HCT116 (cell line): ENCODE results near the gene MEAF6. TPM values are rescaled to one million over a fixed set of nuclear protein-coding genes. Genes with fewer than 3 reads are reported as not detected.

Source experiments
- CEBPB ChIP-seq: IDR thresholded peaks from 2 replicates; pipeline ENCODE4 v1.6.1; 2012; ENCODE audit warnings: low read depth
- EGR1 ChIP-seq: IDR thresholded peaks from 2 replicates; pipeline ENCODE4 v1.6.1; 2012; ENCODE audit warnings: low read depth
- ELF1 ChIP-seq: IDR thresholded peaks from 2 replicates; pipeline ENCODE4 v1.6.1; 2012; ENCODE audit warnings: low read depth, borderline replicate concordance
- EZH2 ChIP-seq: fragments of 200-600 bp; sonication (generic); IDR thresholded peaks from 2 replicates; pipeline ENCODE4 v1.6.1; 2017; ENCODE audit warnings: antibody characterized with exemption, mixed run types
- EZH2phosphoT487 ChIP-seq: fragments of 200-600 bp; IDR thresholded peaks from 2 replicates; pipeline ENCODE4 v1.6.1; 2018; ENCODE audit warnings: antibody characterized with exemption, borderline replicate concordance
- JUND ChIP-seq: IDR thresholded peaks from 2 replicates; pipeline ENCODE4 v1.6.1; 2012
- POLR2A ChIP-seq: IDR thresholded peaks from 2 replicates; pipeline ENCODE4 v1.7.0; 2011; ENCODE audit warnings: borderline replicate concordance; ENCODE audit not compliant: insufficient read depth, insufficient read length; ENCODE audit errors: extremely low read depth
- POLR2AphosphoS5 ChIP-seq: IDR thresholded peaks from 2 replicates; pipeline ENCODE4 v1.6.1; 2011; ENCODE audit warnings: mild to moderate bottlenecking, low read depth, low read length, moderate library complexity
- RAD21 ChIP-seq: IDR thresholded peaks from 2 replicates; pipeline ENCODE4 v1.6.1; 2012; ENCODE audit warnings: low read depth, mild to moderate bottlenecking
- SP1 ChIP-seq: IDR thresholded peaks from 2 replicates; pipeline ENCODE4 v1.6.1; 2012; ENCODE audit warnings: low read depth
- YY1 ChIP-seq: IDR thresholded peaks from 2 replicates; pipeline ENCODE4 v1.6.1; 2011; ENCODE audit warnings: low read length, low read depth, moderate library complexity, mild to moderate bottlenecking; ENCODE audit not compliant: insufficient replicate concordance; ENCODE audit errors: extremely low read depth
- ZFX ChIP-seq: fragments of 450-650 bp; IDR thresholded peaks from 2 replicates; pipeline ENCODE4 v1.6.1; 2017
- ZNF274 ChIP-seq: fragments of 200-500 bp; sonication (Bioruptor generic); IDR thresholded peaks from 2 replicates; pipeline ENCODE4 v1.6.1; 2014; ENCODE audit warnings: mild to moderate bottlenecking, low read depth, low read length, inconsistent platforms
- total RNA-seq: library from RNA; stranded (reverse); gene quantifications from one replicate; pipeline ENCODE4 v1.2.1, GENCODE V29; 2021; ENCODE audit not compliant: unreplicated experiment
- TF ChIP-seq, protein P1 (sequence below): IDR thresholded peaks from 2 replicates; pipeline ENCODE4 v1.6.1; 2012
- TF ChIP-seq, protein P2 (sequence below): IDR thresholded peaks from 2 replicates; pipeline ENCODE4 v1.6.1; 2012; ENCODE audit warnings: low read depth

MEAF6 gene
- total RNA-seq, 1 experiment from 2014 or later, result 50.3 TPM

DNA sequence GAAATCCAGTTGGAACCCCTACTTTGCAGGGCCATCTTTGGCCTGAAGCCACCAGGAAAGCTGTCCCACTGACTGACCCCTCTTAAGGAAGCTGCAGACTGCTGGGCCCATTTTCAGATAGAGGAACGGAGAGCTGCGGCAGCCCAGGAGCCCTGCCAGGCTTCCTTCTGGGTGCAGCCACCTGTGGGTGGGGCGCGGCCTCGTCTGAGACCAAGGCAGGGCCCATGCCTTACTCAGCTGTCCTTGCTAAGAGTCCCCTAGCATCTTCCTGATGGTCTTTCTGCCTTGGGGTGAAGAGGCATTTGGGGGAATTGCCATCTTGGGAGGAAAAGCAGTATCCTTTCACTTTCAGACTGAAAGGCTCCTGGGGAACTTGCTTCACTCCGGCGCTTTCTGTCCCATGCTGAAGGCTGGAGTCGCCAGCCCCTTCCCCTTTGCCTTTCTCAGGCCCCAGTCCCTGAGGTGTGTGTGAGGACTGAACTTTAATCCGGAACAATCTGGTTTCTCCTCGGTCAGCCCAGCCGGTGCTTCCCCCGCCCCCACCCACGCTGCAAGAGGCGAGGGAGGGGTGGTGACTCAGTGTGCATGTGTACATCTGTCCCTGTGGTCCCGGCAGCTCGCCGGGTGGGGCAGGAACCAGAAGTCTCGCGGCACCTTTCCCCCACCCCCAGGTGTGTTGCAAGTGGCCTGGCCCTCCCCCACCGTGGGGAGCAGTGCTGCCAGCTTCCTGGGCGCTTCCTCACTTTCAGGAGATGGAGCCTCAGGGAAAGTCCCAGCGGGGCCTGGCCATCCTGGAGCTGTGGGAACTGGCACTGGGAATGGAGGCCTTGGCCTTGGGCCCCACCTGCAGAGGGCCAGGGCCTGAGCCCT, 35.1 kb downstream of the MEAF6 start (continued):
- TF ChIP-seq ELF1 (no peak), YY1 (peak; percentile 18), EGR1 (no peak), POLR2AphosphoS5 (no peak; the same call in 1 of the 2 replicates), RAD21 (no peak), EZH2phosphoT487 (no peak), POLR2A (no peak), ZFX (peak; percentile 38; the same call in 1 of the 2 replicates), SP1 (no peak), JUND (no peak), ZNF274 (no peak), CEBPB (no peak), EZH2 (no peak)
- TF ChIP-seq, protein P1, sequence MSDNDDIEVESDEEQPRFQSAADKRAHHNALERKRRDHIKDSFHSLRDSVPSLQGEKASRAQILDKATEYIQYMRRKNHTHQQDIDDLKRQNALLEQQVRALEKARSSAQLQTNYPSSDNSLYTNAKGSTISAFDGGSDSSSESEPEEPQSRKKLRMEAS, result no peak
- TF ChIP-seq, protein P2, sequence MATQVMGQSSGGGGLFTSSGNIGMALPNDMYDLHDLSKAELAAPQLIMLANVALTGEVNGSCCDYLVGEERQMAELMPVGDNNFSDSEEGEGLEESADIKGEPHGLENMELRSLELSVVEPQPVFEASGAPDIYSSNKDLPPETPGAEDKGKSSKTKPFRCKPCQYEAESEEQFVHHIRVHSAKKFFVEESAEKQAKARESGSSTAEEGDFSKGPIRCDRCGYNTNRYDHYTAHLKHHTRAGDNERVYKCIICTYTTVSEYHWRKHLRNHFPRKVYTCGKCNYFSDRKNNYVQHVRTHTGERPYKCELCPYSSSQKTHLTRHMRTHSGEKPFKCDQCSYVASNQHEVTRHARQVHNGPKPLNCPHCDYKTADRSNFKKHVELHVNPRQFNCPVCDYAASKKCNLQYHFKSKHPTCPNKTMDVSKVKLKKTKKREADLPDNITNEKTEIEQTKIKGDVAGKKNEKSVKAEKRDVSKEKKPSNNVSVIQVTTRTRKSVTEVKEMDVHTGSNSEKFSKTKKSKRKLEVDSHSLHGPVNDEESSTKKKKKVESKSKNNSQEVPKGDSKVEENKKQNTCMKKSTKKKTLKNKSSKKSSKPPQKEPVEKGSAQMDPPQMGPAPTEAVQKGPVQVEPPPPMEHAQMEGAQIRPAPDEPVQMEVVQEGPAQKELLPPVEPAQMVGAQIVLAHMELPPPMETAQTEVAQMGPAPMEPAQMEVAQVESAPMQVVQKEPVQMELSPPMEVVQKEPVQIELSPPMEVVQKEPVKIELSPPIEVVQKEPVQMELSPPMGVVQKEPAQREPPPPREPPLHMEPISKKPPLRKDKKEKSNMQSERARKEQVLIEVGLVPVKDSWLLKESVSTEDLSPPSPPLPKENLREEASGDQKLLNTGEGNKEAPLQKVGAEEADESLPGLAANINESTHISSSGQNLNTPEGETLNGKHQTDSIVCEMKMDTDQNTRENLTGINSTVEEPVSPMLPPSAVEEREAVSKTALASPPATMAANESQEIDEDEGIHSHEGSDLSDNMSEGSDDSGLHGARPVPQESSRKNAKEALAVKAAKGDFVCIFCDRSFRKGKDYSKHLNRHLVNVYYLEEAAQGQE, result no peak
